ENCODE results near the gene LRRC8D. TPM values are rescaled to one million over a fixed set of nuclear protein-coding genes. Genes with fewer than 3 reads are reported as not detected.

LRRC8D gene
- total and polyA plus RNA-seq, 9 of the 15 experiments (the other 6 are each of a cell fraction or from before 2014, with no cell fraction given) = 3.4 to 53.9 (median 15.9) TPM

DNA sequence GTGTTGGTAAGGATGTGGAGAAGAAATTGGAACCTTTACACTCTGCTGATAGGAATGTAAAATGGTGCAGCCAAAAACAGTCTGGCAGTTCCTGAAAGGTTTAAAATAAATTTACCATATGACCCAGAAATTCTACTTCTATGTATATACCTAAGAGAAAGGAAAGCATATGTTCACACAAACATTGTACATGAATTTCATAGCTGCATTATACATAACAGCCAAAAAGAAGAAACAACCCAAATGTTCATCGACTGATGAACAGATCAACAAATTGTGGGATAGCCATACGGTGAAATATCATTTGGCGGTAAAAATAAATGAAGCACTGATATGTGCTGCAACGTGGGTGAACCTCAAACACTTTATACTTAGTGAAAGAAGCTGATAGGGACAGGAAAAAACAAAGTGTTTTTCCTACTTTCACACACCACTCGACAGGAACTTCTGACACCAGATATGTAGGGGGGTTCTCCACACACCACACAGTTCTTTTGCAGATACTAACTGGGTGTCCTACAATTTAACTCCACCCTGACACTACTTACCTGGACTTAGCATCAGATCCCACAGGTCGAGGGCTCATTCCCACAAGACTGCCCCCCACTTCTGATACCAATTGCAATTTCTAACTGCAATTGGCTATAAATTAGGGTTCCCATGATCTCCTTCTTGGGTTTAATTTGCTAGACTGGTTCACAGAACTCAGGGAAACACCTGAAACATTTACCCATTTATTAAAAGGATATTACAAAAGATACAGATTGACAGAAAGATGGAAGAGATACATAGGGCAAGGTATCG, 138.2 kb downstream of the LRRC8D start:
- Histone ChIP-seq H3K9me1 (ENCODE audit: control insufficient read depth, insufficient read depth, low read length) (no peaks in the 10 kb centered on the region), H3K9me3 (replicated peaks; ENCODE audit: control insufficient read depth, insufficient read depth, low read depth, low read length) (no peaks in the 10 kb centered on the region), H4K20me1 (replicated peaks; ENCODE audit: control insufficient read depth, insufficient read depth, low read length) (no peaks in the 10 kb centered on the region), H3K36me3 (ENCODE audit: control insufficient read depth, insufficient read depth, low read length) (no peaks in the 10 kb centered on the region), H3K79me2 (ENCODE audit: control insufficient read depth, insufficient read depth, low read length) (no peaks in the 10 kb centered on the region), H3K27me3 (ENCODE audit: control insufficient read depth in 2 of 2, insufficient read depth in 2 of 2, low read length in 2 of 2) (no peaks in the 10 kb centered on the region), H3K4me3 (no peak overlapping the region), H3K4me1 (replicated peaks in 1 of 2; ENCODE audit: control insufficient read depth in 2 of 2, insufficient read depth in 2 of 2, low read length in 2 of 2) (peaks cover 4 to 21% of the 10 kb centered on the region in 2 experiments; a peak in 3 of 5 replicates), H2AFZ (ENCODE audit: low read depth, low read length) (no peak overlapping the region), H3K4me2 (ENCODE audit: insufficient read depth, low read length) (no peak overlapping the region), H3K9ac (ENCODE audit: insufficient read depth in 1 of 2, low read depth in 2 of 2, low read length in 2 of 2) (no peak overlapping the region), H3K27ac (ENCODE audit: extremely low read depth, low read depth, low read length) (no peak overlapping the region)
- no TSS peak for BruUV-seq (replicated peaks)
- in situ Hi-C loops (cut with MboI) = no loop called here
- FAIRE-seq (no peak), ATAC-seq (no peak), DNase-seq (ENCODE audit: extremely low read depth in 1 of 4, low spot score in 3 of 4) (no peak)
- TF ChIP-seq, protein P1, sequence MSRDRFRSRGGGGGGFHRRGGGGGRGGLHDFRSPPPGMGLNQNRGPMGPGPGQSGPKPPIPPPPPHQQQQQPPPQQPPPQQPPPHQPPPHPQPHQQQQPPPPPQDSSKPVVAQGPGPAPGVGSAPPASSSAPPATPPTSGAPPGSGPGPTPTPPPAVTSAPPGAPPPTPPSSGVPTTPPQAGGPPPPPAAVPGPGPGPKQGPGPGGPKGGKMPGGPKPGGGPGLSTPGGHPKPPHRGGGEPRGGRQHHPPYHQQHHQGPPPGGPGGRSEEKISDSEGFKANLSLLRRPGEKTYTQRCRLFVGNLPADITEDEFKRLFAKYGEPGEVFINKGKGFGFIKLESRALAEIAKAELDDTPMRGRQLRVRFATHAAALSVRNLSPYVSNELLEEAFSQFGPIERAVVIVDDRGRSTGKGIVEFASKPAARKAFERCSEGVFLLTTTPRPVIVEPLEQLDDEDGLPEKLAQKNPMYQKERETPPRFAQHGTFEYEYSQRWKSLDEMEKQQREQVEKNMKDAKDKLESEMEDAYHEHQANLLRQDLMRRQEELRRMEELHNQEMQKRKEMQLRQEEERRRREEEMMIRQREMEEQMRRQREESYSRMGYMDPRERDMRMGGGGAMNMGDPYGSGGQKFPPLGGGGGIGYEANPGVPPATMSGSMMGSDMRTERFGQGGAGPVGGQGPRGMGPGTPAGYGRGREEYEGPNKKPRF (IDR thresholded peaks at IDR 0.05; ENCODE audit: low read depth, low read length) = no peak
- TF ChIP-seq SAFB (IDR thresholded peaks at IDR 0.05; ENCODE audit: borderline replicate concordance, low read depth, low read length) = no peak
- TF ChIP-seq XRCC4 (IDR thresholded peaks at IDR 0.05; ENCODE audit: extremely low read depth, insufficient read depth, insufficient read length) = no peak
- TF ChIP-seq ZNF707 (CRISPR knock-in tag; conservative IDR thresholded peaks at IDR 0.05) = peak; percentile 84
- TF ChIP-seq CBFA2T2 (conservative IDR thresholded peaks at IDR 0.05) = no peak
- TF ChIP-seq SP1 (CRISPR knock-in tag; IDR thresholded peaks at IDR 0.05) = no peak
- TF ChIP-seq SIN3A (IDR thresholded peaks at IDR 0.05; ENCODE audit: borderline replicate concordance in 2 of 2, control insufficient read depth in 1 of 2, low read depth in 2 of 2, low read length in 2 of 2) = no peak
- TF ChIP-seq TFAP4 (CRISPR knock-in tag; IDR thresholded peaks at IDR 0.05; ENCODE audit: borderline replicate concordance) = no peak
- TF ChIP-seq POLR2AphosphoS2 (IDR thresholded peaks at IDR 0.05; ENCODE audit: low read length) = no peak
- intact Hi-C loops (cut with micrococcal nuclease) = no loop called here
- ChIA-PET POLR2A (interaction anchor here (0.7 kb wide), 1 partner anchor 987 kb away, joined by 3 read pairs; no protein-coding TSS in a partner anchor), CTCF (ENCODE audit: low intra/inter-chr PET ratio) (no interaction called here)
- 54% methylated on average over 7 of the region's 7 CpGs for WGBS (ENCODE audit: insufficient coverage, low coverage, missing lambda C conversion rate)
